HG02610 (cell line): ENCODE measurements around the gene CREB3L2.
"Not testable (repeated sequence)": the region's sequence is repeated elsewhere in the genome, so short reads cannot be mapped to it uniquely, and the experiment has no call there.

Experiments used
- ATAC-seq: cut with Tn5 transposase; IDR thresholded peaks from one replicate; pipeline ENCODE4 v1.9.1; 2021; ENCODE audit warnings: mild to moderate bottlenecking, moderate library complexity; ENCODE audit not compliant: unreplicated experiment

Gene CREB3L2

GRCh38 chr7:138001529-138002095 is at the start of gene CREB3L2:
CREB3L2 (minus strand) TSS chr7:138002086; CDS start chr7:138001705, 381 bp downstream.
- ATAC-seq, result peak; percentile 26

GRCh38 chr7:138049505-138050116 is 47.7 kb upstream of the CREB3L2 start:
- no peak for ATAC-seq

GRCh38 chr7:138047907-138048306 is 46.0 kb upstream of the CREB3L2 start:
- no peak for ATAC-seq

- no peak for ATAC-seq
These were observed 43.0 kb upstream of the CREB3L2 start for GRCh38 chr7:138044897-138045296.

GRCh38 chr7:138040063-138040462 is 38.2 kb upstream of the CREB3L2 start:
- not testable (repeated sequence) for ATAC-seq

GRCh38 chr7:138036135-138036534 is 34.2 kb upstream of the CREB3L2 start:
- ATAC-seq, result no peak

GRCh38 chr7:138033241-138033640 is 31.4 kb upstream of the CREB3L2 start:
- no peak for ATAC-seq

GRCh38 chr7:138032770-138033169 is 30.9 kb upstream of the CREB3L2 start:
- ATAC-seq, result no peak

- ATAC-seq, result peak; percentile 79
These were observed 30.3 kb upstream of the CREB3L2 start for GRCh38 chr7:138032186-138032585.

- no peak for ATAC-seq
These were observed 28.9 kb upstream of the CREB3L2 start for GRCh38 chr7:138030679-138031351.

GRCh38 chr7:138029941-138030340 is 28.1 kb upstream of the CREB3L2 start:
- no peak for ATAC-seq

- no peak for ATAC-seq
These were observed 27.2 kb upstream of the CREB3L2 start for GRCh38 chr7:138029126-138029525.

- no peak for ATAC-seq
These were observed 25.2 kb upstream of the CREB3L2 start for GRCh38 chr7:138027100-138027499.

- ATAC-seq, result peak; percentile 44
These were observed 23.6 kb upstream of the CREB3L2 start for GRCh38 chr7:138025215-138026186.

- ATAC-seq, result no peak
These were observed 22.9 kb upstream of the CREB3L2 start for GRCh38 chr7:138024765-138025164.

- no peak for ATAC-seq
These were observed 22.4 kb upstream of the CREB3L2 start for GRCh38 chr7:138024343-138024691.

GRCh38 chr7:138023618-138024342 is 21.9 kb upstream of the CREB3L2 start:
- peak; percentile 86 for ATAC-seq

GRCh38 chr7:138021889-138022288 is 20.0 kb upstream of the CREB3L2 start:
- no peak for ATAC-seq

- no peak for ATAC-seq
These were observed 16.1 kb upstream of the CREB3L2 start for GRCh38 chr7:138017992-138018391.

- ATAC-seq, result no peak
These were observed 13.2 kb upstream of the CREB3L2 start for GRCh38 chr7:138015096-138015495.

GRCh38 chr7:138014686-138015085 is 12.8 kb upstream of the CREB3L2 start:
- ATAC-seq, result no peak
